Right atrium auricular region (tissue), 2 donors: ENCODE data around the gene CCNL2. TPM values are rescaled to one million over a fixed set of nuclear protein-coding genes. Genes with fewer than 3 reads are reported as not detected.

Source experiments
- DNase-seq: peaks from one replicate; pipeline ENCODE4 v3.0.0-alpha.2; 2019; ENCODE audit warnings: low spot score
- H3K27ac ChIP-seq, 2 donors: fragments of 200-600 bp; sonication (generic); 1 replicate in 1 of 2; 2 replicates in 1 of 2; pipeline ENCODE4 v1.5.1; 2016 to 2019
- H3K27me3 ChIP-seq, 2 donors: fragments of 200-600 bp; sonication (generic); one replicate each; pipeline versions ENCODE4 v1.5.1 to v1.6.0; 2017 to 2019
- H3K36me3 ChIP-seq: fragments of 200-600 bp; sonication (generic); one replicate; pipeline ENCODE4 v1.5.1; 2016
- H3K4me1 ChIP-seq, 2 donors: fragments of 200-600 bp; sonication (generic); one replicate each; pipeline versions ENCODE4 v1.5.1 to v1.6.0; 2017 to 2019
- H3K4me3 ChIP-seq, 2 donors: fragments of 200-600 bp; sonication (generic); 1 replicate in 1 of 2; 2 replicates in 1 of 2; pipeline ENCODE4 v1.5.1; 2017 to 2019; ENCODE audit warnings: mild to moderate bottlenecking in 1 of 2, moderate library complexity in 1 of 2
- H3K9me3 ChIP-seq, 2 donors: fragments of 200-600 bp; sonication (generic); one replicate each; pipeline ENCODE4 v1.5.1; 2019
- total RNA-seq, 2 donors: library from RNA; depleted of rRNA; stranded (reverse); fragments of >200 nt; gene quantifications; one replicate each; pipeline ENCODE4 v1.1.0, GENCODE V29; 2016
- TF ChIP-seq, protein P1 (sequence below), 2 donors: fragments of 200-600 bp; sonication (generic); IDR thresholded peaks; one replicate each; pipeline ENCODE4 v1.5.1; 2019; ENCODE audit warnings: antibody characterized with exemption in 2 of 2

CCNL2 gene
- total RNA-seq, 2 donors from 2014 or later, result 41.6 to 44.2 TPM

GRCh38 chr1:1426496-1427105 lies 27.5 kb upstream of the CCNL2 start:
- H3K4me1 ChIP-seq, result peaks cover 0 to 28% of the 10 kb centered on the region in 2 donors
- no peak for DNase-seq
- no peaks in the 10 kb centered on the region for H3K36me3 ChIP-seq
- H3K27ac ChIP-seq, result no peak overlapping the region
- no peak overlapping the region for H3K4me3 ChIP-seq
- H3K27me3 ChIP-seq, result no peaks in the 10 kb centered on the region
- TF ChIP-seq, protein P1, sequence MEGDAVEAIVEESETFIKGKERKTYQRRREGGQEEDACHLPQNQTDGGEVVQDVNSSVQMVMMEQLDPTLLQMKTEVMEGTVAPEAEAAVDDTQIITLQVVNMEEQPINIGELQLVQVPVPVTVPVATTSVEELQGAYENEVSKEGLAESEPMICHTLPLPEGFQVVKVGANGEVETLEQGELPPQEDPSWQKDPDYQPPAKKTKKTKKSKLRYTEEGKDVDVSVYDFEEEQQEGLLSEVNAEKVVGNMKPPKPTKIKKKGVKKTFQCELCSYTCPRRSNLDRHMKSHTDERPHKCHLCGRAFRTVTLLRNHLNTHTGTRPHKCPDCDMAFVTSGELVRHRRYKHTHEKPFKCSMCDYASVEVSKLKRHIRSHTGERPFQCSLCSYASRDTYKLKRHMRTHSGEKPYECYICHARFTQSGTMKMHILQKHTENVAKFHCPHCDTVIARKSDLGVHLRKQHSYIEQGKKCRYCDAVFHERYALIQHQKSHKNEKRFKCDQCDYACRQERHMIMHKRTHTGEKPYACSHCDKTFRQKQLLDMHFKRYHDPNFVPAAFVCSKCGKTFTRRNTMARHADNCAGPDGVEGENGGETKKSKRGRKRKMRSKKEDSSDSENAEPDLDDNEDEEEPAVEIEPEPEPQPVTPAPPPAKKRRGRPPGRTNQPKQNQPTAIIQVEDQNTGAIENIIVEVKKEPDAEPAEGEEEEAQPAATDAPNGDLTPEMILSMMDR (IDR thresholded peaks at IDR 0.05), result no peak
- H3K9me3 ChIP-seq, result no peaks in the 10 kb centered on the region

- Histone ChIP-seq H3K9me3 (no peaks in the 10 kb centered on the region), H3K4me3 (no peak overlapping the region), H3K4me1 (peaks cover 0 to 22% of the 10 kb centered on the region in 2 donors), H3K27me3 (no peaks in the 10 kb centered on the region), H3K36me3 (no peaks in the 10 kb centered on the region), H3K27ac (no peak overlapping the region)
- TF ChIP-seq, protein P1 (IDR thresholded peaks at IDR 0.05), result no peak
- no peak for DNase-seq
Measured at GRCh38 chr1:1425753-1426495, 26.8 kb upstream of the CCNL2 start.

- Histone ChIP-seq H3K27ac (no peak overlapping the region), H3K9me3 (no peaks in the 10 kb centered on the region), H3K36me3 (no peaks in the 10 kb centered on the region), H3K4me3 (no peak overlapping the region), H3K27me3 (no peaks in the 10 kb centered on the region), H3K4me1 (peaks cover 0 to 22% of the 10 kb centered on the region in 2 donors)
- no peak for DNase-seq
- TF ChIP-seq, protein P1 (IDR thresholded peaks at IDR 0.05), result no peak
Measured at GRCh38 chr1:1425426-1425752, 26.3 kb upstream of the CCNL2 start.

GRCh38 chr1:1424707-1425106 lies 25.6 kb upstream of the CCNL2 start:
- Histone ChIP-seq H3K4me1 (peaks cover 0 to 18% of the 10 kb centered on the region in 2 donors), H3K27ac (no peak overlapping the region), H3K9me3 (no peaks in the 10 kb centered on the region), H3K36me3 (no peaks in the 10 kb centered on the region), H3K27me3 (no peaks in the 10 kb centered on the region), H3K4me3 (no peak overlapping the region)
- DNase-seq, result no peak
- TF ChIP-seq, protein P1 (IDR thresholded peaks at IDR 0.05), result no peak

DNA sequence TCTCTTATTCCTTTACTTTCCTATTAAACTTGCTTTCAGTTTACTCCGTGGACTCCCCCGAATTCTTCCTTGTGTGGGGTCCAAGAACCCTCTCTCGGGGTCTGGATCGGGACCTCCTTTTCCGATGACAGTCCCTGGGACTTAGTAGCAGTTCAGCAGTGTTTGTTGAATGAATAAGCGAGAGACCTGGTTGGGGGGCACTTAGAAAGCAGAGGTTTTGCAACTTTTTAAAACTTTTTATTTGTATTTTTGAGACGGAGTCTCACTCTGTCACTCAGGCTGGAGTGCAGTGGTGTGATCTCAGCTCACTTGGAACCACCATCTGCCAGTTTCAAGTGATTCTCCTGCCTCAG lies 24.1 kb upstream of the CCNL2 start:
- Histone ChIP-seq H3K4me1 (peaks cover 0 to 16% of the 10 kb centered on the region in 2 donors), H3K36me3 (no peaks in the 10 kb centered on the region), H3K9me3 (no peaks in the 10 kb centered on the region), H3K27ac (no peak overlapping the region), H3K27me3 (no peaks in the 10 kb centered on the region), H3K4me3 (no peak overlapping the region)
- DNase-seq, result no peak
- TF ChIP-seq, protein P1 (IDR thresholded peaks at IDR 0.05), result no peak
